Thyroid gland (tissue), 4 donors: ENCODE data around the gene MGLL.

Experiments
- POLR2A ChIP-seq, 2 donors: fragments of 450-650 bp; IDR thresholded peaks; one replicate each; pipeline ENCODE4 v1.6.1; 2017; ENCODE audit warnings: antibody characterized with exemption in 2 of 2, mild to moderate bottlenecking in 2 of 2, moderate library complexity in 1 of 2
- TF ChIP-seq, protein P1 (sequence below), 6 experiments: fragments of 200-600 bp in 3 of 6; fragments of 450-650 bp in 3 of 6; sonication (generic) in 3 of 6; IDR thresholded peaks; one replicate each; pipeline ENCODE4 v1.5.1; 2016 to 2019; ENCODE audit warnings: antibody characterized with exemption in 6 of 6, mild to moderate bottlenecking in 2 of 6, inconsistent platforms in 1 of 6, moderate library complexity in 1 of 6

DNA sequence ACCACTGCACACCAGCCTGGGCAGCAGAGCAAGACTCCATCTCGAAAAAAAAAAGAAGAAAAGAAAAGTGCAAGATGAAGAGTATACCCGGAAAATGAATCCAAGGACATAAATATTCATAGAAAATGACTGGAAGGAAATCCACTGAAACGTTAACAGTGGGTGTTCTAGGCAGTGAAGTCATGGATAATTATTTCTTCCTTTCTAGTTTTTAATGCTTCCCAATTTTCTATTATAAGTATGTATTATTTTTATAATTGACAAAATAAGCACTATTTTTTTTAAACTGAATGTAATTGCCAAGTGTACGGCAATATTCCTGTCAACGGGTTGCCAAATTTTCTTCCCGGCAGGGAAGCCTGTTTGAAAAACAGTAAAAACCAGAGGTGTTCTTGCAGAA lies 37.4 kb upstream of the MGLL start:
- TF ChIP-seq, protein P1, sequence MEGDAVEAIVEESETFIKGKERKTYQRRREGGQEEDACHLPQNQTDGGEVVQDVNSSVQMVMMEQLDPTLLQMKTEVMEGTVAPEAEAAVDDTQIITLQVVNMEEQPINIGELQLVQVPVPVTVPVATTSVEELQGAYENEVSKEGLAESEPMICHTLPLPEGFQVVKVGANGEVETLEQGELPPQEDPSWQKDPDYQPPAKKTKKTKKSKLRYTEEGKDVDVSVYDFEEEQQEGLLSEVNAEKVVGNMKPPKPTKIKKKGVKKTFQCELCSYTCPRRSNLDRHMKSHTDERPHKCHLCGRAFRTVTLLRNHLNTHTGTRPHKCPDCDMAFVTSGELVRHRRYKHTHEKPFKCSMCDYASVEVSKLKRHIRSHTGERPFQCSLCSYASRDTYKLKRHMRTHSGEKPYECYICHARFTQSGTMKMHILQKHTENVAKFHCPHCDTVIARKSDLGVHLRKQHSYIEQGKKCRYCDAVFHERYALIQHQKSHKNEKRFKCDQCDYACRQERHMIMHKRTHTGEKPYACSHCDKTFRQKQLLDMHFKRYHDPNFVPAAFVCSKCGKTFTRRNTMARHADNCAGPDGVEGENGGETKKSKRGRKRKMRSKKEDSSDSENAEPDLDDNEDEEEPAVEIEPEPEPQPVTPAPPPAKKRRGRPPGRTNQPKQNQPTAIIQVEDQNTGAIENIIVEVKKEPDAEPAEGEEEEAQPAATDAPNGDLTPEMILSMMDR (IDR thresholded peaks at IDR 0.05): no peak
- no peak for TF ChIP-seq POLR2A (IDR thresholded peaks at IDR 0.05)
